ENCODE data around the gene BATF. TPM values are rescaled to one million over a fixed set of nuclear protein-coding genes. Genes with fewer than 3 reads are reported as not detected.

Gene BATF
- total RNA-seq, 2 experiments from 2014 or later: 0.98 to 1.5 TPM

DNA sequence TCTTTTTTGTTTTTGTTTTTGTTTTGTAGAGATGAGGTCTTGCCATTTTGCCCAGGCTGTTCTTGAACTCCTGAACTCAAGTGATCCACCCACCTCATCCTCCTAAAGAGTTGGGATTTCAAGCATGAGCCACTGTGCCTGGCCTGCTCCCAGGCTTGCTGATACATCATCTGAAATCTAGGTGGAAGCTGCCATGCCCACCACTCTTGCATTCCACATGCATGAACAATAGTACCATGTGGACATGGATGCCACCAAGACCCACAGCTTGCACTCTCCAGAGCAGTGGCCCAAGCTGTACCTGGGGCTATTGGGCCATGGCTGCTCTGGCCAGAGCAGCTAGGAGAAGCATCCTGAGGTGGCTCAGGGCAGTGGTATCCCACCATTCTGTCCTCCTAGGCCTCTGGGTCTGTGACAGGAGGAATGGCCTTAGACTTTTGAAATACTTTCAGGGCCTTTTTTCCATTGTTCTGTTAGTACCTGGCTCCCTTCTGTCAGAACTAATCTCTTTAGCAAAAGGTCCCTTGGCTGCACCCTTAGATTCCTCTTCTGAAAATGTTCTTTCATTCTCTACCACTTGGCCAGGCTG, 69.8 kb downstream of the BATF start:
- H3K9me2 ChIP-seq (ENCODE audit: insufficient read depth, low read length): no peaks in the 10 kb centered on the region; the same call in 1 of the 2 replicates
- no peaks in the 10 kb centered on the region for H3K36me3 ChIP-seq (ENCODE audit: insufficient read depth, low read length)
- H4K20me1 ChIP-seq (ENCODE audit: insufficient read depth, low read length): no peaks in the 10 kb centered on the region
- ChIA-PET POLR2A (no interaction called here), CTCF (ENCODE audit: unreplicated experiment) (no interaction called here)
- no peak overlapping the region for H3K4me3 ChIP-seq (ENCODE audit: low read depth, low read length, poor library complexity, severe bottlenecking)
- H3K4me2 ChIP-seq (ENCODE audit: low read length): no peak overlapping the region
- no peaks in the 10 kb centered on the region for H3K9me3 ChIP-seq (ENCODE audit: low read length)
- H2AFZ ChIP-seq (ENCODE audit: low read length): no peak overlapping the region
- H3K27ac ChIP-seq (ENCODE audit: low read depth, low read length, poor library complexity, severe bottlenecking): no peak overlapping the region
- intact Hi-C loops (cut with micrococcal nuclease; ENCODE audit: unreplicated experiment): no loop called here
- BruUV-seq (replicated peaks): no TSS peak
- no peaks in the 10 kb centered on the region for H3K79me2 ChIP-seq (ENCODE audit: insufficient read depth, low read depth, low read length)
- no peak for DNase-seq (ENCODE audit: low spot score)
- H3K4me1 ChIP-seq (ENCODE audit: insufficient read depth, low read length, poor library complexity, severe bottlenecking): no peaks in the 10 kb centered on the region
- TF ChIP-seq CTCF (conservative IDR thresholded peaks at IDR 0.05; ENCODE audit: low read length) (no peak), EZH2phosphoT487 (IDR thresholded peaks at IDR 0.05; ENCODE audit: borderline replicate concordance, low read depth, low read length) (no peak)

GRCh38 chr14:75595226-75595625, 73.0 kb downstream of the BATF start:
- Histone ChIP-seq H3K4me2 (ENCODE audit: low read length) (no peak overlapping the region), H3K9me3 (ENCODE audit: low read length) (no peaks in the 10 kb centered on the region), H3K27ac (ENCODE audit: low read depth, low read length, poor library complexity, severe bottlenecking) (no peak overlapping the region), H3K4me3 (ENCODE audit: low read depth, low read length, poor library complexity, severe bottlenecking) (no peak overlapping the region), H2AFZ (ENCODE audit: low read length) (no peak overlapping the region), H3K36me3 (ENCODE audit: insufficient read depth, low read length) (no peaks in the 10 kb centered on the region), H3K4me1 (ENCODE audit: insufficient read depth, low read length, poor library complexity, severe bottlenecking) (no peaks in the 10 kb centered on the region), H4K20me1 (ENCODE audit: insufficient read depth, low read length) (no peaks in the 10 kb centered on the region), H3K9me2 (ENCODE audit: insufficient read depth, low read length) (no peaks in the 10 kb centered on the region; the same call in 1 of the 2 replicates), H3K79me2 (ENCODE audit: insufficient read depth, low read depth, low read length) (no peaks in the 10 kb centered on the region)
- ChIA-PET CTCF (ENCODE audit: unreplicated experiment) (no interaction called here), POLR2A (no interaction called here)
- intact Hi-C loops (cut with micrococcal nuclease; ENCODE audit: unreplicated experiment): no loop called here
- no TSS peak for BruUV-seq (replicated peaks)
- DNase-seq (ENCODE audit: low spot score): no peak
- TF ChIP-seq EZH2phosphoT487 (IDR thresholded peaks at IDR 0.05; ENCODE audit: borderline replicate concordance, low read depth, low read length) (no peak), CTCF (conservative IDR thresholded peaks at IDR 0.05; ENCODE audit: low read length) (no peak)

Other genes with a start within 250 kb of the BATF start
- 12.4 and 16.9 TPM in 2 replicates for gene FOS, start 243.6 kb upstream of the BATF start, total RNA-seq (2014; rRNA removed; shearing (Covaris generic))
- gene FOS, start 243.6 kb upstream of the BATF start, total RNA-seq (2022): 3.3 and 4.6 TPM in 2 replicates
- 53.7 and 62.7 TPM in 2 replicates for gene JDP2, start 94.4 kb upstream of the BATF start, total RNA-seq (2014; rRNA removed; shearing (Covaris generic))
- 44.5 and 45.7 TPM in 2 replicates for gene JDP2, start 94.4 kb upstream of the BATF start, total RNA-seq (2022)
- gene FLVCR2, start 56.2 kb downstream of the BATF start, total RNA-seq (2014; rRNA removed; shearing (Covaris generic)): 0.26 TPM in 1 of 2 replicates, not detected in the other
- not detected in 2 replicates for gene FLVCR2, start 56.2 kb downstream of the BATF start, total RNA-seq (2022)
- gene ERG28, start 138.4 kb downstream of the BATF start, total RNA-seq (2014; rRNA removed; shearing (Covaris generic)): 9.8 and 10.6 TPM in 2 replicates
- 22.8 and 24.0 TPM in 2 replicates for gene ERG28, start 138.4 kb downstream of the BATF start, total RNA-seq (2022)
- 34.3 and 37.4 TPM in 2 replicates for gene TTLL5, start 138.8 kb downstream of the BATF start, total RNA-seq (2014; rRNA removed; shearing (Covaris generic))
- gene TTLL5, start 138.8 kb downstream of the BATF start, total RNA-seq (2022): 52.7 and 55.6 TPM in 2 replicates